ENCODE measurements around the gene RAPGEF1.
A peak's percentile ranks its signal among the peaks of the same experiment; 100 is the strongest.
"Not testable (repeated sequence)": the region's sequence is repeated elsewhere in the genome, so short reads cannot be mapped to it uniquely, and the experiment has no call there.

RAPGEF1 gene

DNA sequence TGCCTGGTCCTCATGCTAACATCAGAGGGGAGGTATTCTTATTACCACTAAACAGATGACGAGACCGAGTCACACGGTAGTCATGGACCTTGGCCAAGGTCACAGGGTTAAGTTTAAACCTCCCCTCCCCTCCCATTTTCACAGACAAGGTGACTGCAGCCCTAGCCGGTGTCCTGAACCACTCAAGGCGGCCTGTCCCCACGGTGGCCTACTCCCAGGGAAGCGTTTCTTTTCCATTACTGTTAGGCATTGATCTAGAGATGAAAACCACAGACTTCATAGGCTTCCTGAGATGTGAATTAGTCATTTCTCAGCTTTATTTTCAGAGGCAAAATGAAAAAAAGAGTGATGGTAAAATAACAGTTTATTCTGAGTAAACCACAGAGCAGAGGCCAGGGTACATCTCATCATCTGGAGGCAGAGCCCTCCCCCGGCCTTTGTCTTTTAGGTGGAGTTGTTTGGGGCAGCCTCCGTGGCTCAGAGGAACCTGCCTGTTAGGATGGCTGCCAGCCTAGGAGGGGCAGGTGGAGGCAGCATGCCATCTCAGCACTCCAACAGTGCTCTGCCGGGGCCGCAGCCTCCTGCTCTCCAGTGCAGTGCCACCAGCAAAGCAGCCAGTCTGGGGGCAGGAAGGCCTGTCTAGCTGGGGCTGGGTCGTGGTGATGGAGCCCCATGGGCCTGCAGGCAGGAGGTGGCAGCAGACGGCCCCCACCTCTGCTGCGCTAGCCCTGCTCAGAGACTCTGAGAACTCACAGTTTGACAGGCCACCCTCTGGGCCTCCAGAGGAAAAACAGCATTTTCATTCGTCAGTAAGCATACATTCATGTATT, 71.2 kb downstream of the RAPGEF1 start:
- peak in 4 of 5 experiments; percentile 52 to 89 (median 68) for DNase-seq

DNA sequence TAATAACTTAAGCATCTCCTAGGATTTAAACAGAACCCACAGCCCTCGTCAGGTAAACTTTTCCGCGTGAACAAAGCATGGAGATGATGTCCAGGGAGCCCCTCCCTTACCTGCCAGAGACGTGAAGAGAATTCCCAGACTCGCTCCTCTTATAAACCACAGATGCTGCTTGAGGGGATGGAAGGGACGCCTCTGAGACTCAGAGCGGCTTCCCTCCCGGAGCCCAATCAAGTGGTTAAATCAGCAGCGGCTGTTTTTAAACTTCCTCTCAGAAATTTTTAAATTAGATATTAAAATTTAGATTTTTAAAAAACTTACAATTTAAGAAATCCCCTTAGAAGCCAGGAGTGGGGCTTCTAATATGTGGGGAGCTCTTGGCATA, 71.8 kb downstream of the RAPGEF1 start:
- DNase-seq: no peak

- peak in 4 of 5 experiments; percentile 39 to 87 (median 48) for DNase-seq
Measured at GRCh38 chr9:131667576-131667975, 72.3 kb downstream of the RAPGEF1 start.

- peak in 2 of 5 experiments; percentile 60 to 71 for DNase-seq
Measured at GRCh38 chr9:131666774-131667173, 73.1 kb downstream of the RAPGEF1 start.

DNA sequence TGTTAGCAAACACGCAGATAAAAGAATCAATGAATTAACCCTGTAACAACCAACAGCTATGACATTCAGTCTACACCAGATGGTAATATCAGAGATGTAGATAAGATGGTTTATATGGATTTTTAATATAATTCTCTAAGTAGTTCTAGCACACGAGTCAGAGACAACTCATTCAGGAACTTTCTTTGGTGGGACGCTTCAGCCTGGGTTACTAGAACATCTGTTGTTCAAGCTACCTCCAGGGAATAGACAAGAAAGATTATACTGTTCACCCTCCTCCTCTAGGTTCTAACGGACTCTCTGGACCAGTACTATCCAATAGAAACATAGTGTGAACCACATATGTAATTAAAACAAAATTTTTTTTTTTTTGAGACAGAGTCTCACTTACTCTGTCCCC, 73.8 kb downstream of the RAPGEF1 start:
- no peak for DNase-seq

- no peak for DNase-seq
Measured at GRCh38 chr9:131663288-131663687, 76.6 kb downstream of the RAPGEF1 start.

DNA sequence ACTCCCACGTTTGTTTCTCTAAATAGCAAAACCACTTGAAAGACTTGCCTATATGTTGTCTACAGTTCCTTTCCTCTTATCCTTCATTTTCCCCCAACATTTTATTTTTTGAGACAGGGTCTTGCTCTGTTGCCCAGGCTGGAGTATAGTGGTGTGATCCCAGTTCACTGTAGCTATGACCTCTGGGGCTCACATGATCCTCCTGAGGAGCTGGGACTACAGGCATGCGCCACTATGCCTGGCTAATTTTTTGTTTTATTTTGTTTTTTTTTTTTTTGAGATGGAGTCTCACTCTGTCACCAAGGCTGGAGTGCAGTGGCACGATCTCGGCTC, 77.6 kb downstream of the RAPGEF1 start:
- not testable (repeated sequence) for DNase-seq

DNA sequence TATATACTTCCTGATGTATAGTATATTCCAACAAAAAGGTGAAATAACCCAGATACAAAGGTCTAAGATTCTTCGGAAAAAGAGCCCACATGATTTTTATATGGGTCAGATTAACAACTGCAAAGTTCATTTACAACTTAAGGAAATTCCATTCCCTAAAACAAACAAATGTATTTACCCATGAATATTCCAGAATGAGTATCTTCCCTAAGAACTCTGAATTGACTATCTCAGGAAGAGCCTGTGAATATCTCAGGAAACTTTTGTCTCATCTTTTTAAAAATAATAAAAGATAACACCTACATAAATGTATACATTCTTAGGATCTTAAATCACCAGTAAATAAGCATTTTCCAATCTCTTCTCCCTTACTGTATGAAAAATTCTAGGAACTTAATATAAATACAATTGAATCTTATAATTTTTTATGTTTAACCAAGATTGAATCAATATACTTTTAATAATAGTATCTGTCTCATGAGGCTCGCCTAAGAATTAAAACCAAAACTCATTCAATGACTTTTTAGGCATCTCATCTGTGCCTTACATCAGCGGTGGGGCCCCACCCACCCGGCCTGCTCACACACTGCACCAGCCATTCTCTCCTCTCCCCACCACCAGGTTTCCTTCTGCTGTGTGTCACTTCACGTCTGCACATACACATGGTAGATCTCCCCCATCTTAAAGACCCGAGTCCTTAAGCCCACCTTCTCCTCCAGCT, 78.1 kb downstream of the RAPGEF1 start:
- peak in 4 of 5 experiments; percentile 29 to 85 (median 48) for DNase-seq

DNA sequence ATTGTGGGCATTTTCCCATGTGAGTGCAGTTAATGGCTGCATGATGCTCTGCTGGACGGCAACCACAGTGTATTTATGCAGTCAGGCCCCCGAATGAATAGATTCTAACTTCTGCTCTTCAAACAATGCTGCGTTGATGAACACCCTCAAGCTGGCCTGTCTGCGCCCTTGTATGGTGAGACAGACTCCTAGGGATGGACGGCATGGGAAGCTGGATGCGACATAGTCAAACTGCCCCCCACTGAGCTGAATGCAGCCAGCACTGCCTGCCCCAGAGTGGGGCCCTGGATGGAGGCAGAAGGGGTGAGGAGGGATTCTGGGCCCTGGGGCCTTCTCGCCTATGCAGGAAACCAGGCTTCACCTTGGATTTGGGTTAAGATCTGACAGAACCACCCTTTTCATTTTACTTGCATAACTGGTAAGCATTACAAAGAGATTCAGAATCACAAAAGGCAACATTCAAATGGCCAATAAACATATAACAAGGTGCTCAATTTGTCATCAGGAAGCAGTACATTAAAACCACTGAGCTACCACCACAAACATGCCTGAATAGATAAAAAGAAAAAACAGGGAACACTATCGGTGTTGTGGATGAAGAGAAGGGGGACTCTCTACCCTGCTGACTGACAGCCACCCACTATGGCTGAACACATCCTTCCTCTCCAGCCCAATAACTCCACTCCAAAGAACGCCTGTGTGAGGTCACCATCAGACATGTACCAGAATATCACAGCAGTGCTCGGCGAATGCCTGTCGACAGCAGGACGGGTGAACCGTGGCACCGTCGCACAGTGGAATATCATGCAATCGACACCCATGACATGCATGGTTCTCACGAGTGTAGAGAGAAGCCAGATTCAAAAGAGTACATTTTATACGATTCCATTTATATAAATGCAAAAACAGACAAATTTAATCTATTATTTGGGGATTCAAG, 79.1 kb downstream of the RAPGEF1 start:
- DNase-seq: no peak

GRCh38 chr9:131658377-131659129, 81.3 kb downstream of the RAPGEF1 start:
- DNase-seq: peak in 1 of 5 experiments; percentile 67

DNA sequence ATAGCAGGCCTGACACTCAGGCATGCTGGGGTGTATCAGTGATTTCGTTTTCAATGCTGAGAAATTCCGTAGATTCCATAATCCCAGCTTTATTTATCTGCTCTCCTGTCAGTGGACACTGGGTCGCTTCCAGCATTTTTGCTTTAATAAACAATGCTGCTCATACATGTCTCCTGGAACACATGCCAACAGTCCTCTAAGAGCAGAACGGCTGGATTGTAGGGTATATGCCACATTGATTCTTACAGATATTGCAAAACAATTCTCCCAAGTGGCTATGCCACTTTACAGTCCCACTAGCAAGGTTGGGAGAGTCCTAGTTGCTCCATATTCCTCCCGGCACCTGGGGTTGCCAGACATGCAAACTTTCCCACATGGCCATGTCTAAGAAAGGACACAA, 81.9 kb downstream of the RAPGEF1 start:
- no peak for DNase-seq

DNA sequence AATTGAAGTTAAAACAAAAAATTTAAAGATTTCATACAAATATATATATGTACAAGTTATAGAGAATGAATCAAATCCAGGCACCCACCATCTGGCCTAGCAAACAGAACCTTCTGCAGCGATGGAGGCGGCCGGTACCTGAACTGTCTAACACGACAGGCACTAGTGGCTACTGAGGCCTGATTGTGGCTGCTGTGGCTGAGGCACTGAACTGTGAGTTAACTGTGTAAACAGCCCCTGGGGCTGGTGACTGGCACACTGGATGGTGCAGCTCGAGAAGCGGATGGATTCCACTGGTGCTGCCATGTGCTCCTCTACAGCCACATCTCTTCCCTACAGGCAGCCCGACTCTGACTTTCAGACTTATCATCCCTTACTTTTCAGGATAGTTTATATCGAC, 82.4 kb downstream of the RAPGEF1 start:
- DNase-seq: peak in 1 of 5 experiments; percentile 40

DNA sequence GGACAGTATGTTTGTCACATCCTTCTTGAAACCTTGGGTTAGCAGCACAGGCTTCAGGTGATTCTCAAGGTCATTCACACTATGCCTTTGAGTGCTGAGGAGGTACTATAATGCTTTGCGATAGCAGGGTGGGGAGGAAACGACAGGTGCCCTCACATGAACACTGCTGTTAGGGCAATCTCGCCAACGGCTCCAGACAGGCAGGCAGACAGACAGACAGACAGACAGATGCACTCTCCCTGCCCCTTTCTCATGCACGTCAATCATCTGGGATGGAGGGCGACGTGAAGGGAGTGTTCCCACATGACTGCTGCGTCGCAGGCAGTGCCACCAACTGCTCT, 82.9 kb downstream of the RAPGEF1 start:
- peak in 2 of 5 experiments; percentile 43 to 75 for DNase-seq

DNA sequence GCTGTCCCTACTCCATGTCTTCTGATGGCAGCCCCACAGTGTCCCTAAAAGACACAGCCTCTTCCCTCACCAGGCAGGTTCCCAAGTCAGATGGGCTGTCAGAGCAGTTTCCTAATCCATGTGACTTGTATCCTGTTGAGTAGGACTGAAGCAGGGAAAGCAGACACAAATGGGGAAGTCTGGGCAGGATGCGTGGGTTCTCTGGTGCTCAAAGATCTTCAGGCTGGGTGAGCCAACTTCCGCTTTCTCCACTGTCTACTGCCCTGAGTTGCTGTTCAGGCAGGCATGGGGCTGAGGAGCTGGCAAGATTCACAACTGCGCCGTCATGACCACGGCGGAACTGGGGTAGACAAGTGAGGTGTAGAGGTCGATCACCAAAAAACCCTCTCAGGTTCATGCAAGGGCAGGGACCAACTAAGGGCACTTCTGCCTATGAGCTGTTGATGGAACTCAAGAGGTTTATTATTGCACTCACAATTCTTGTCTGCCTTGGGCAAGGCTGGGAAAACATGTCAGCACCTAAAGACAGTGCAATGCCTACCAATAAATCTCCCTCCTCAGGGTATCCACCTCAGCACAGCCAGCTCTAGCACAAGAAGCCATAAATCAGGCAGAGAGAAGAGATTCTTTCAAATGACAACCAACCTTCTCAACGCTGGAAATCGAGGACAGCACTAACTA, 83.4 kb downstream of the RAPGEF1 start:
- DNase-seq: peak in 4 of 5 experiments; percentile 33 to 88 (median 64)

DNA sequence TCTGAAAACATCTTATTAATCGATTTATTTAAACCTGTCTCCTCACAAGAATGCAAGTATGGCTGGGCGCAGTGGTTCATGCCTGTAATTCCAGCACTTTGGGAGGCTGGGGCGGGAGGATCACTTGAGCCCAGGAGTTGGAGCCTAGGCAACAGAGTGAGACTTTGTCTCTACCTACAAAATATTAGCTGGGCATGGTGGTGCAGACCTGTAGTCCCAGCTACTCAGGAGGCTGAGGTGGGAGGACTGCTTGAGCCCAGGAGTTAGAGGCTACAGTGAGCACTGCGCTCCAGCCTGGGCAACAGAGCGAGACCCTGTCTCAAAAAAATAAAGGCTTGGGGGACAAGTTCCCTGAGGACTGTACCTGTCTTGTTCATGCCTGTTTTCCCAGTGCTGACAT, 85.5 kb downstream of the RAPGEF1 start:
- DNase-seq: not testable (repeated sequence)

- DNase-seq: peak in 1 of 5 experiments; percentile 45
Measured at GRCh38 chr9:131651599-131651998, 88.3 kb downstream of the RAPGEF1 start.

DNA sequence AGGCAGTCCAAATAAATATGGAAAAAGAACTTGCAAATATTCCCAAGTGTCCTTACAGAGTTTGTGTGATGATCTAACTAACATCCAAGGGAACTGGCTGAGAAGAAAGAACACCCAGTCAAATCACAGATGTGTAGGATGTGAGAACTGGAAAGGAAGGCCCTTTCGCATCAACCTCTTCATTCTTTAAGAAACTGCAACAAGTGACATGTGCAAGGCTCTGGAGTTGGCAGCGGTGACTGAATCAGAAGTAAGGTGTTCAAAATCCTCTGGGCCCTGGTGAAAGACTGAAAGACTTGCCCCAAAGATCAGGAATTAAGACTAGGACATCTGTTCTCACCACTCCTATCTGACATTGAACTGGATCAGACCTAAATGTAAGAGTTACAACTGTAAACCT, 88.7 kb downstream of the RAPGEF1 start:
- DNase-seq: no peak

DNA sequence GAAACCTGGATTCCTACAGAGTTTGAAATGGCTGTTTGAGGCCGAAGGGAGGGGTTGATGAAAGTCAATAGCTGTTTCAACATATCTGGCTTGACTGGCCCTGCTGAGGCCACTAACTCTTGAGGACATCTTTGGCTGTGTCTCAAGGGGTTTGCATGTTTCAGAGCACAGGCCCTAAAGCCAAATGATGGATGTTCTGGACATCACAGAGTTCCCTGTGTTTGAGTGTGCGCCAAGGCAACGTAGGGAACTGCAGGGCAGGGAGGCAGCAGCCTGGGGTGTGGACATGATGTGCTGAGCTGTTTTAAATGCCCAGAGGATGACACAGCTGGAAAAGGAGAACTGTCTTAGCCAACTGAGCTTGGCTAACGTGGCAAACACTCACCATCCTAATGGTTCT, 89.6 kb downstream of the RAPGEF1 start:
- no peak for DNase-seq

GRCh38 chr9:131649646-131650045, 90.2 kb downstream of the RAPGEF1 start:
- no peak for DNase-seq

DNA sequence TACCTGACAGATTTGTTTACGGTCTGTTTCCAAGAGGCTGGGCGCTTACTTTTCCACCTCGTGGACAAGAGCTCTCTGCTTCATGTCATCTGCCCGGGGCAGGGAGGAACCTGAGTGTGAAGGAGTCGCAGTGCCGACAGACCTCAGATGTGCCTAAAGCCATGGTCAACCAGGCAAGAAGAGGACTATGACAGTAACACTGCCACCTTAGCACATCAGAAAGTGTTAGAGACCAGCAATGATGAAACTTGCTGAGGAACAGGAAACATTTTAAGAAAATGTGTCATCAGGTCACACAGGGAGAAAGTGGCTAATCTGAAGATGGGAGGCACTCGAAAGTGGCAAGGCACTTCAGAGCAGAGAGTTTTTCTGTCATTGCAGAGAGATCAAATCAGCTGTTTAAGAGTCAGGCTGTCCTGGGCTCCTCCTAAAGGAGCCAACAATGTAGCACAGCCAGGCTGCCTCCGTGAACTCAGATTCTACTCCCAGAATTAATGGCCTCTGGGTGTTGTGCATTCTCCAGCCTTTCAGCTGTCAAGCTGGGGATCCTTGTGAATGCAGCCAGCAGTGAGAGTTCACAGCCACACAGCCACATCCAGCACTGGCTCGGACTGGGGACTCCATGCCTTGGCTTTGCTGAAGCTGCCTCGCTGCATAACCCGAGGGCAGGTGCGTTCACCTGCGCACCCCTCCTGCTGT, 94.6 kb downstream of the RAPGEF1 start:
- peak in 1 of 5 experiments; percentile 66 for DNase-seq

Data from T-helper 2 cell (primary cell).